H1 (cell line): ENCODE measurements around the gene GFPT1. TPM values are rescaled to one million over a fixed set of nuclear protein-coding genes. Genes with fewer than 3 reads are reported as not detected.

Source experiments
- CTCF ChIA-PET: fragments of 300-600 bp; sonication (Branson Sonifier 250); formaldehyde crosslinking; loops from one replicate; lab custom pipeline; 2021; ENCODE audit not compliant: partially characterized antibody; lab: Charles Lee
- POLR2A ChIA-PET: fragments of 300-600 bp; sonication (Branson Sonifier 250); formaldehyde crosslinking; loops from one replicate; lab custom pipeline; 2021; ENCODE audit warnings: inconsistent platforms; ENCODE audit not compliant: partially characterized antibody; lab: Charles Lee
- DNase-seq, 2 experiments: peaks; one replicate each; pipeline versions ENCODE4 v3.0.0 to v3.0.0-alpha.2; 2010 to 2022; ENCODE audit warnings: low spot score in 2 of 2, low read depth in 1 of 2, mixed read lengths in 1 of 2
- FAIRE-seq: peaks from 2 replicates; lab custom pipeline; 2011; peaks lifted over from hg19 to GRCh38; lab: Jason Lieb, UNC
- H2AFZ ChIP-seq: 2 replicates; pipeline ENCODE4 v1.8.1; 2012; ENCODE audit warnings: low read length, inconsistent platforms
- H2AK5ac ChIP-seq: 2 replicates; pipeline ENCODE4 v1.6.1; 2013; ENCODE audit warnings: low read depth, low read length
- H2BK120ac ChIP-seq: replicated peaks from 2 replicates; pipeline ENCODE3; 2013; ENCODE audit warnings: low read depth, low read length, inconsistent platforms
- H2BK12ac ChIP-seq: 2 replicates; pipeline ENCODE4 v1.6.1; 2013; ENCODE audit warnings: low read depth, low read length
- H2BK15ac ChIP-seq: 2 replicates; pipeline ENCODE4 v1.6.1; 2013; ENCODE audit warnings: low read length
- H2BK20ac ChIP-seq: 2 replicates; pipeline ENCODE4 v1.6.1; 2013; ENCODE audit warnings: low read length
- H2BK5ac ChIP-seq: 2 replicates; pipeline ENCODE4 v1.6.1; 2013; ENCODE audit warnings: low read depth, low read length
- H3K14ac ChIP-seq: 2 replicates; pipeline ENCODE4 v1.6.1; 2013; ENCODE audit warnings: inconsistent platforms; ENCODE audit not compliant: insufficient read length
- H3K18ac ChIP-seq: 2 replicates; pipeline ENCODE4 v1.6.1; 2013; ENCODE audit warnings: low read length; ENCODE audit errors: extremely low read depth
- H3K23ac ChIP-seq: 2 replicates; pipeline ENCODE4 v1.6.1; 2013; ENCODE audit warnings: inconsistent platforms; ENCODE audit not compliant: insufficient read length
- H3K23me2 ChIP-seq: 2 replicates; pipeline ENCODE4 v1.6.1; 2013; ENCODE audit warnings: low read depth, low read length
- H3K27ac ChIP-seq: 2 replicates; pipeline ENCODE4 v1.6.1; 2011; ENCODE audit warnings: low read depth, low read length, inconsistent platforms
- H3K27me3 ChIP-seq, 4 experiments: replicated peaks in 1 of 4; 1 replicate in 1 of 4; 2 replicates in 3 of 4; pipeline versions ENCODE4 v1.6.1 to v1.8.1; 2011 to 2013; ENCODE audit warnings: low read length in 3 of 4, mild to moderate bottlenecking in 3 of 4, inconsistent platforms in 2 of 4, mixed read lengths in 2 of 4, moderate library complexity in 1 of 4; ENCODE audit not compliant: control insufficient read depth in 3 of 4, insufficient read depth in 3 of 4; ENCODE audit errors: extremely low read depth in 1 of 4
- H3K36me3 ChIP-seq, 4 experiments: 2 replicates each; pipeline versions ENCODE4 v1.6.1 to v1.8.1; 2011 to 2013; ENCODE audit warnings: mild to moderate bottlenecking in 4 of 4, low read length in 3 of 4, moderate library complexity in 2 of 4, control low read depth in 1 of 4, inconsistent platforms in 1 of 4; ENCODE audit not compliant: insufficient read depth in 4 of 4, control insufficient read depth in 2 of 4
- H3K4ac ChIP-seq: replicated peaks from 2 replicates; pipeline ENCODE3; 2013; ENCODE audit warnings: low read length, low read depth, mixed read lengths, inconsistent platforms; ENCODE audit not compliant: insufficient read length
- H3K4me1 ChIP-seq, 4 experiments: replicated peaks in 1 of 4; 1 replicate in 1 of 4; 2 replicates in 3 of 4; pipeline versions ENCODE4 v1.6.1 to v1.8.1; 2011 to 2013; ENCODE audit warnings: low read length in 3 of 4, inconsistent platforms in 2 of 4, mixed read lengths in 1 of 4; ENCODE audit not compliant: insufficient read depth in 4 of 4, control insufficient read depth in 3 of 4
- H3K4me2 ChIP-seq, 2 experiments: 2 replicates each; pipeline versions ENCODE4 v1.6.1 to v1.8.1; 2011 to 2013; ENCODE audit warnings: low read depth in 2 of 2, low read length in 2 of 2, control low read depth in 1 of 2, inconsistent platforms in 1 of 2, mild to moderate bottlenecking in 1 of 2; ENCODE audit not compliant: insufficient read depth in 1 of 2
- H3K4me3 ChIP-seq, 4 experiments: fragments of 200-600, 300-600 bp in 1 of 4; sonication (generic), shearing (Covaris generic), sonication (Bioruptor Twin) in 1 of 4; 2 replicates each; pipeline versions ENCODE4 v1.5.1 to v1.8.1; 2011 to 2016; ENCODE audit warnings: low read length in 4 of 4, low read depth in 3 of 4, control low read depth in 2 of 4, inconsistent platforms in 2 of 4, mild to moderate bottlenecking in 2 of 4, mixed read lengths in 1 of 4, moderate library complexity in 1 of 4; ENCODE audit not compliant: insufficient read depth in 2 of 4; ENCODE audit errors: extremely low read depth in 1 of 4
- H3K56ac ChIP-seq: replicated peaks from 2 replicates; pipeline ENCODE3; 2013; ENCODE audit warnings: low read depth, mild to moderate bottlenecking, mixed read lengths, low read length, inconsistent platforms; ENCODE audit not compliant: insufficient read length
- H3K79me1 ChIP-seq: 2 replicates; pipeline ENCODE4 v1.6.1; 2013; ENCODE audit warnings: low read depth, low read length, control low read depth
- H3K79me2 ChIP-seq, 2 experiments: 2 replicates each; pipeline versions ENCODE4 v1.6.1 to v1.8.1; 2012 to 2013; ENCODE audit warnings: low read length in 2 of 2, mild to moderate bottlenecking in 2 of 2, inconsistent platforms in 1 of 2; ENCODE audit not compliant: insufficient read depth in 2 of 2, control insufficient read depth in 1 of 2
- H3K9ac ChIP-seq, 4 experiments: replicated peaks in 1 of 4; 1 replicate in 1 of 4; 2 replicates in 3 of 4; pipeline versions ENCODE4 v1.6.1 to v1.8.1; 2011 to 2013; ENCODE audit warnings: low read depth in 3 of 4, low read length in 3 of 4, control low read depth in 2 of 4, mild to moderate bottlenecking in 2 of 4, moderate library complexity in 2 of 4, inconsistent platforms in 1 of 4; ENCODE audit errors: extremely low read depth in 1 of 4
- H3K9me3 ChIP-seq, 2 experiments: 2 replicates each; pipeline versions ENCODE4 v1.6.1 to v1.8.1; 2012 to 2013; ENCODE audit warnings: mild to moderate bottlenecking in 2 of 2, moderate library complexity in 2 of 2, control low read depth in 1 of 2, inconsistent platforms in 1 of 2, low read depth in 1 of 2, low read length in 1 of 2, mixed read lengths in 1 of 2; ENCODE audit not compliant: insufficient read depth in 2 of 2
- H4K20me1 ChIP-seq, 2 experiments: replicated peaks in 1 of 2; 2 replicates each; pipeline versions ENCODE3 to v1.8.1; 2011 to 2013; ENCODE audit warnings: inconsistent platforms in 2 of 2, low read length in 2 of 2, mild to moderate bottlenecking in 1 of 2; ENCODE audit not compliant: insufficient read depth in 2 of 2, control insufficient read depth in 1 of 2
- H4K5ac ChIP-seq: 2 replicates; pipeline ENCODE4 v1.6.1; 2013; ENCODE audit warnings: low read length, low read depth, mixed read lengths, inconsistent platforms; ENCODE audit not compliant: insufficient read length
- H4K8ac ChIP-seq: 2 replicates; pipeline ENCODE4 v1.8.0; 2013; ENCODE audit warnings: mild to moderate bottlenecking, moderate library complexity, low read length, inconsistent platforms; ENCODE audit not compliant: insufficient read depth; ENCODE audit errors: extremely low read depth
- H4K91ac ChIP-seq: replicated peaks from 2 replicates; pipeline ENCODE3; 2013; ENCODE audit warnings: low read length, mixed read lengths, inconsistent platforms; ENCODE audit not compliant: insufficient read length
- MAFK ChIP-seq: IDR thresholded peaks from 2 replicates; pipeline ENCODE4 v1.6.1; 2012; ENCODE audit warnings: low read depth, mild to moderate bottlenecking, improper control_type of control experiment, low read length
- RFX5 ChIP-seq: IDR thresholded peaks from 2 replicates; pipeline ENCODE4 v1.6.1; 2011; ENCODE audit warnings: low read depth, low read length, improper control_type of control experiment, borderline replicate concordance
- WGBS, 2 experiments: shearing (Covaris generic) in 1 of 2; methylation state at CpG; one replicate each; pipeline versions ENCODE4 v1.1.6 to v1.1.7; 2013 to 2015; ENCODE audit warnings: low lambda C conversion rate in 2 of 2, mixed read lengths in 2 of 2, inconsistent platforms in 1 of 2, low coverage in 1 of 2, missing lambda C conversion rate in 1 of 2; ENCODE audit not compliant: insufficient replicate concordance in 2 of 2, insufficient coverage in 1 of 2, insufficient read length in 1 of 2; ENCODE audit errors: extremely low coverage in 1 of 2, missing lambda C conversion rate in 1 of 2; 5-methylcytosine and 5-hydroxymethylcytosine counted together
- polyA plus RNA-seq, 7 experiments: library from polyadenylated mRNA; depleted of rRNA in 3 of 7; stranded (reverse) in 5 of 7; unstranded in 2 of 7; fragments of >200 nt in 5 of 7; fragments of 200-250 nt in 2 of 7; gene quantifications; 1 replicate in 5 of 7; 2 replicates in 1 of 7; 4 replicates in 1 of 7; pipeline versions ENCODE4 v1.2.1 to v1.2.3, GENCODE V29; 2011 to 2013; ENCODE audit warnings: missing spikeins in 2 of 7, mixed read lengths in 2 of 7
- total RNA-seq: library from RNA; stranded (reverse); fragmentation: NEBNext Ultra II Directional; extraction: Animal tissue kit (Norgen Biotek cat#: 25700); gene quantifications from 2 replicates; pipeline ENCODE4 v1.2.1, GENCODE V29; 2021

GFPT1 gene
- total and polyA plus RNA-seq, 2 of the 8 experiments (the other 6 are each of a cell fraction or from before 2014, with no cell fraction given), result 13.3 to 76.2 TPM

GRCh38 chr2:69383176-69383812, 3.7 kb downstream of the GFPT1 start:
- peaks cover 2 to 4% of the 10 kb centered on the region in 2 experiments for H4K20me1 ChIP-seq
- H3K4me3 ChIP-seq, result no peak overlapping the region
- H4K91ac ChIP-seq, result no peak overlapping the region
- no peak overlapping the region for H2BK5ac ChIP-seq
- no peak overlapping the region for H4K5ac ChIP-seq
- peaks cover 0 to 77% of the 10 kb centered on the region in 2 experiments; a peak in 3 of 4 replicates for H3K79me2 ChIP-seq
- peak overlapping the region; percentile 16 for H3K56ac ChIP-seq
- peaks cover 0 to 5% (median 0%) of the 10 kb centered on the region in 4 experiments; a peak in 3 of 7 replicates for H3K4me1 ChIP-seq
- peaks cover 4% of the 10 kb centered on the region for H3K79me1 ChIP-seq
- no peak overlapping the region for H2BK20ac ChIP-seq
- FAIRE-seq (no peak), DNase-seq (peak in 1 of 2 experiments; percentile 10)
- H3K4ac ChIP-seq, result no peak overlapping the region
- H2BK15ac ChIP-seq, result no peak overlapping the region
- no peak overlapping the region for H2AFZ ChIP-seq
- no peak overlapping the region for H3K18ac ChIP-seq
- peaks cover 2% of the 10 kb centered on the region; the same call in 1 of the 2 replicates for H3K23me2 ChIP-seq
- H3K27ac ChIP-seq, result no peak overlapping the region
- no peak overlapping the region for H3K4me2 ChIP-seq
- H2BK120ac ChIP-seq, result no peak overlapping the region
- WGBS, 2 experiments, result 93% methylated on average over 7 of the region's 7 CpGs; no CpG with 5 or more reads in 1 of the 2 experiments
- no peak overlapping the region for H4K8ac ChIP-seq
- no peak overlapping the region for H3K9ac ChIP-seq
- peaks cover 0 to 4% (median 0%) of the 10 kb centered on the region in 4 experiments; a peak in 1 of 8 replicates for H3K36me3 ChIP-seq
- no peak overlapping the region for H3K23ac ChIP-seq
- ChIA-PET POLR2A (interaction anchor here (0.7 to 1.1 kb wide), 3 partner anchors 9 to 369 kb away, joined by 3 to 4 read pairs (median 3); partner anchors contain the start of gene NFU1), CTCF (interaction anchor here (1.7 kb wide), 1 partner anchor 8 kb away, joined by 4 read pairs; no protein-coding TSS in a partner anchor)
- TF ChIP-seq RFX5, result no peak
- TF ChIP-seq MAFK, result peak; percentile 63; the same call in 1 of the 2 replicates
- H3K14ac ChIP-seq, result no peak overlapping the region
- no peak overlapping the region for H2BK12ac ChIP-seq
- H3K27me3 ChIP-seq, result no peaks in the 10 kb centered on the region
- no peak overlapping the region for H2AK5ac ChIP-seq
- H3K9me3 ChIP-seq, result no peaks in the 10 kb centered on the region
